Transverse colon (tissue), 4 donors: Measurements from ENCODE around the gene SUSD4. TPM values are rescaled to one million over a fixed set of nuclear protein-coding genes. Genes with fewer than 3 reads are reported as not detected.

Experiments used
- DNase-seq: peaks from one replicate; pipeline ENCODE4 v3.0.0-alpha.2; 2019
- H3K27ac ChIP-seq, 4 donors: fragments of 200-600 bp; sonication (generic); 2 replicates each; pipeline ENCODE4 v1.5.1; 2016 to 2018; ENCODE audit warnings: inconsistent platforms in 4 of 4
- H3K27me3 ChIP-seq: fragments of 200-600 bp; sonication (generic); 2 replicates; pipeline ENCODE4 v1.5.1; 2017; ENCODE audit warnings: inconsistent platforms
- H3K36me3 ChIP-seq, 4 donors: fragments of 200-600 bp; sonication (generic); 2 replicates each; pipeline ENCODE4 v1.5.1; 2017 to 2019; ENCODE audit warnings: inconsistent platforms in 4 of 4
- H3K4me1 ChIP-seq, 4 donors: fragments of 200-600 bp; sonication (generic); 2 replicates each; pipeline ENCODE4 v1.5.1; 2017 to 2020; ENCODE audit warnings: inconsistent platforms in 4 of 4
- H3K4me3 ChIP-seq, 4 donors: fragments of 200-600 bp; sonication (generic); 1 replicate in 1 of 4; 2 replicates in 3 of 4; pipeline versions ENCODE4 v1.5.1 to v1.6.1; 2017 to 2019; ENCODE audit warnings: inconsistent platforms in 4 of 4
- H3K9me3 ChIP-seq, 2 donors: fragments of 200-600 bp; sonication (generic); 2 replicates each; pipeline ENCODE4 v1.5.1; 2017 to 2019; ENCODE audit warnings: inconsistent platforms in 2 of 2
- EP300 ChIP-seq: sonication (generic); formaldehyde crosslinking; IDR thresholded peaks from one replicate; pipeline ENCODE4 v1.6.1; 2017; ENCODE audit warnings: antibody characterized with exemption, low read depth
- POLR2A ChIP-seq: fragments of 450-650 bp; IDR thresholded peaks from one replicate; pipeline ENCODE4 v1.6.1; 2016; ENCODE audit warnings: antibody characterized with exemption, mild to moderate bottlenecking, moderate library complexity
- POLR2AphosphoS5 ChIP-seq, 3 donors: sonication (generic); formaldehyde crosslinking; IDR thresholded peaks; one replicate each; pipeline ENCODE4 v1.6.1; 2016; ENCODE audit warnings: antibody characterized with exemption in 3 of 3
- WGBS, 2 donors: methylation state at CpG; one replicate each; pipeline ENCODE4 v1.1.5; 2018; ENCODE audit warnings: low coverage in 1 of 2; 5-methylcytosine and 5-hydroxymethylcytosine counted together
- in situ Hi-C, 4 donors: fragments of 200-750 bp; cut with MboI; loops; one replicate each; pipeline versions ENCODE4 v1.15.0 to v1.15.1; 2017; ENCODE audit warnings: low sequenced_read_pairs in 3 of 4, low pct_ligation_motif_present in 1 of 4, low pct_unique_long_range_greater_than_20kb in 1 of 4
- intact Hi-C: fragments of 100-400 bp; cut with DNase I; formaldehyde crosslinking; loops from one replicate; pipeline ENCODE4 v1.15.1; 2023; ENCODE audit warnings: low total_unique reads
- total RNA-seq, 4 donors: library from RNA; depleted of rRNA; stranded (reverse); fragments of >200 nt; gene quantifications; one replicate each; pipeline ENCODE4 v1.1.0, GENCODE V29; 2016
- TF ChIP-seq, protein P1 (sequence below), 5 experiments: fragments of 200-600 bp in 3 of 5; fragments of 450-650 bp in 2 of 5; sonication (generic) in 3 of 5; IDR thresholded peaks; 1 replicate in 2 of 5; 2 replicates in 3 of 5; pipeline ENCODE4 v1.5.1; 2016 to 2017; ENCODE audit warnings: antibody characterized with exemption in 5 of 5, inconsistent platforms in 3 of 5, mild to moderate bottlenecking in 2 of 5, moderate library complexity in 1 of 5

SUSD4 gene
- total RNA-seq, 4 donors from 2014 or later = 0.32 to 1.2 TPM; not detected in 2

DNA sequence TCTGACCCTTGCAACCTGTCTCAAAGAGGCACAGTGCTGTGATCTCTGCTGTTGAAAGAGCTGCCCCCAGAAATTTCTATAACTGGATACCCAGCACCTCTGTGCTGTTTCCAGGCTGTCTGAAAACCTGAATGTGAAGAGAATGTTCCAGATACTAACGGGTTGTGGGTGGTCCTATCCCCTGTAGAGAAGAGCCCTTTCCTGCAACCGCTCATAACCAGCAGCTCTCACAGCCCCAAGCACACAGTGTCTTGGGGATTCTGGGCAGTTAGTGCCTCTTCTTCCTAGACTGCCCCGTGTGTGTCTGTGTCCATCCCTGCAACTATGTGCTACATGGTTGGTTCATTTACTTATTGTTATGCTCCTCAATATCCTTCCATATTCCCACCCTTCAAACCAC lies 104.5 kb downstream of the SUSD4 start:
- no peaks in the 10 kb centered on the region for H3K36me3 ChIP-seq
- peaks cover 0 to 3% (median 0%) of the 10 kb centered on the region in 4 donors for H3K4me1 ChIP-seq
- in situ Hi-C loops (no loop called here), intact Hi-C loops (no loop called here)
- no peaks in the 10 kb centered on the region for H3K9me3 ChIP-seq
- WGBS, 2 donors = 60 to 87% methylated on average over 1 to 3 of the region's 3 CpGs
- TF ChIP-seq, protein P1, sequence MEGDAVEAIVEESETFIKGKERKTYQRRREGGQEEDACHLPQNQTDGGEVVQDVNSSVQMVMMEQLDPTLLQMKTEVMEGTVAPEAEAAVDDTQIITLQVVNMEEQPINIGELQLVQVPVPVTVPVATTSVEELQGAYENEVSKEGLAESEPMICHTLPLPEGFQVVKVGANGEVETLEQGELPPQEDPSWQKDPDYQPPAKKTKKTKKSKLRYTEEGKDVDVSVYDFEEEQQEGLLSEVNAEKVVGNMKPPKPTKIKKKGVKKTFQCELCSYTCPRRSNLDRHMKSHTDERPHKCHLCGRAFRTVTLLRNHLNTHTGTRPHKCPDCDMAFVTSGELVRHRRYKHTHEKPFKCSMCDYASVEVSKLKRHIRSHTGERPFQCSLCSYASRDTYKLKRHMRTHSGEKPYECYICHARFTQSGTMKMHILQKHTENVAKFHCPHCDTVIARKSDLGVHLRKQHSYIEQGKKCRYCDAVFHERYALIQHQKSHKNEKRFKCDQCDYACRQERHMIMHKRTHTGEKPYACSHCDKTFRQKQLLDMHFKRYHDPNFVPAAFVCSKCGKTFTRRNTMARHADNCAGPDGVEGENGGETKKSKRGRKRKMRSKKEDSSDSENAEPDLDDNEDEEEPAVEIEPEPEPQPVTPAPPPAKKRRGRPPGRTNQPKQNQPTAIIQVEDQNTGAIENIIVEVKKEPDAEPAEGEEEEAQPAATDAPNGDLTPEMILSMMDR (IDR thresholded peaks at IDR 0.05) = no peak
- TF ChIP-seq EP300 = no peak
- TF ChIP-seq POLR2A = no peak
- no peak for TF ChIP-seq POLR2AphosphoS5 (IDR thresholded peaks at IDR 0.05)
- H3K4me3 ChIP-seq = no peak overlapping the region
- H3K27ac ChIP-seq = no peak overlapping the region
- H3K27me3 ChIP-seq = no peaks in the 10 kb centered on the region
- no peak for DNase-seq

DNA sequence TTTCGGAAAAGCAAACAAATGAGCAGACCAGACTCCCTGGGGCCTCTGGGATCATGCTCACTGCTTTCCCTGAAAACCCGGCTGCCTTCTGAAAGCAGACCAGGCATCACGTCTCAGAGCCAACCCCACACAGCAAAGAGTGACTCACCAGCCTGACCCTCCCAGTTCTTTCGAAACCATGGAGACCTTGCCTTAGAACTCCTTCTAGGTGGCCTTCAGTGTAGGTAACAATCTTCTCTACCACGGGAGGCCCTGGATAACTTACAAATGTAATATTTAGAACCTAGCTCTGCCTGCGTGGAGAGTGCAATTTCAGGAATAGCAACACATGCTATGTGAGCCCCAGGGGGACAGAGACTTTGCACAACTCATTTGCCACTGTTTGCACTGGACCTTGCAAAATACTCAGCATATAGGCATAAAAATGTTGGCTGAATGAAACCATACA lies 105.2 kb downstream of the SUSD4 start:
- WGBS, 2 donors = 60 to 72% methylated on average over 1 to 6 of the region's 6 CpGs
- Histone ChIP-seq H3K4me3 (no peak overlapping the region), H3K27me3 (no peaks in the 10 kb centered on the region), H3K9me3 (no peaks in the 10 kb centered on the region), H3K4me1 (peaks cover 0 to 1% (median 0%) of the 10 kb centered on the region in 4 donors), H3K36me3 (no peaks in the 10 kb centered on the region), H3K27ac (no peak overlapping the region)
- DNase-seq = no peak
- no peak for TF ChIP-seq EP300
- TF ChIP-seq, protein P1 (IDR thresholded peaks at IDR 0.05) = no peak
- TF ChIP-seq POLR2AphosphoS5 (IDR thresholded peaks at IDR 0.05) = no peak
- TF ChIP-seq POLR2A = no peak
- intact Hi-C loops (no loop called here), in situ Hi-C loops (no loop called here)

DNA sequence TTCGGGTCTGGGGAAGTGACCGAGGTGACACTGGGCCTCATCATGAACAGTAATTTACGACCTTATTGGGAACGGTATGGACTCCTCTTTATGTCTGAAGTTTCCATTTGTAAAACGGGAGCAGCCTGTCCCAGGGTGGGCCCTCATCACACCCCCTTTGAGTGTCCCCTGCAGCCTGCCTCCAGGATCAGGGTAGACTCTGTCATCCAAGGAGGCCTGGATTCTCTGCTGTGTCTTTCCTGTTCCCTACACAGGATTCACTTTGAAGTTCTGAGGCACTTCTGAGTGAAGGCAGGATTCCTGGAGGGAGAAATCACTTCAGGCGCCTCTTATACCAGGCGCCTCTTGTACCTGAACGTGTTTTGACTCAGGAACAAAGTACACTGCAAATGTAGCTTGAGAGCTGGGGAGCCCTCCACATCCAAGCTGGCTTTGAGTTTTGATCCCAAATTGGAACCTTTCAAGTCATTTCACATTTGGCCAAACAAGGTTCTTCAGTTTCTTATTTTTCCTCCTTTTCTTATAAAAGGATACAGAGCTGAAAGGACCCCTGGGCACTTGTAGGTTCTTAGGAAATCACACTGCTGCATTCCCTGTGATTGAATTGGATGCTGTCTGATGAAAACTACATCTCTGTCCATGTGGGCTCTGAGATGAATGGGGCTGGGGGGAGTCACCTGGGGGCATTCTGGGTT lies 106.0 kb downstream of the SUSD4 start:
- no peak overlapping the region for H3K4me3 ChIP-seq

DNA sequence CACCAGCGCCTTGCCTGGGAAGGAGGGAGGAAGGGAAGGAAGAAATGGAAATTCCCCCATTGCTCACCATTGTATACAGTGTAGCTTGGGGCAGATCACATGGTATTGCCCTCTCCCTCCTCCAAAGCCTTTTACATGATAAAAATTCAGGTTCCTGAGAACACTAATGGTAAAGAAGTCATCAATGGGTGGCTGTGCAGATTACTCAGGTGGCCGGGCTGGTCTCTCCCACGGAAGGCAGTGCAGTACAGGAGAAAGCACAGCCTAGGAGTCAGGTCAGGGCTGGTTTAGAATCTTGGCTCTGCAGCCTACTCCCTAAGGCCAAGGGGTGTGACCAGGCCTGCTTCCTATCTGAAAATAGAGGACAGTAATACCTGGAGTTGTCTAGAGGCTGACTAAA lies 107.9 kb downstream of the SUSD4 start:
- no peak for DNase-seq
- in situ Hi-C loops = no loop called here

More for the DNA sequence above, 106.0 kb downstream of the SUSD4 start:
- Histone ChIP-seq H3K27me3 (no peaks in the 10 kb centered on the region), H3K9me3 (no peaks in the 10 kb centered on the region), H3K27ac (no peak overlapping the region), H3K4me1 (no peaks in the 10 kb centered on the region), H3K36me3 (no peaks in the 10 kb centered on the region)
- intact Hi-C loops (no loop called here), in situ Hi-C loops (no loop called here)
- no peak for DNase-seq
- WGBS, 2 donors = 68 to 81% methylated on average over 7 to 8 of the region's 8 CpGs
- TF ChIP-seq EP300 (no peak), POLR2AphosphoS5 (IDR thresholded peaks at IDR 0.05) (no peak), POLR2A (no peak)
- TF ChIP-seq, protein P1 (IDR thresholded peaks at IDR 0.05) = no peak

More for the DNA sequence above, 107.9 kb downstream of the SUSD4 start:
- Histone ChIP-seq H3K9me3 (no peaks in the 10 kb centered on the region), H3K4me3 (no peak overlapping the region), H3K4me1 (no peaks in the 10 kb centered on the region), H3K27ac (no peak overlapping the region), H3K27me3 (no peaks in the 10 kb centered on the region), H3K36me3 (no peaks in the 10 kb centered on the region)
- intact Hi-C loops = no loop called here
- TF ChIP-seq POLR2AphosphoS5 (IDR thresholded peaks at IDR 0.05) (no peak), POLR2A (no peak), EP300 (no peak)
- TF ChIP-seq, protein P1 (IDR thresholded peaks at IDR 0.05) = no peak
- 94% methylated on average over 3 of the region's 3 CpGs; no CpG with 5 or more reads in 1 of the 2 donors for WGBS, 2 donors
